Stomach (tissue), 4 donors: Measurements from ENCODE around the gene MINK1.
"Not testable (repeated sequence)": the region's sequence is repeated elsewhere in the genome, so short reads cannot be mapped to it uniquely, and the experiment has no call there.

Experiments
- CTCF ChIP-seq, 7 experiments: fragments of 450-650 bp in 4 of 7; fragments of 200-600 bp in 3 of 7; sonication (generic) in 3 of 7; IDR thresholded peaks; one replicate each; pipeline ENCODE4 v1.5.1; 2016 to 2019; ENCODE audit warnings: antibody characterized with exemption in 7 of 7, control low read depth in 2 of 7, mild to moderate bottlenecking in 1 of 7
- EP300 ChIP-seq: sonication (generic); formaldehyde crosslinking; IDR thresholded peaks from one replicate; pipeline ENCODE4 v1.6.1; 2017; ENCODE audit warnings: antibody characterized with exemption
- POLR2A ChIP-seq, 4 donors: fragments of 450-650 bp; IDR thresholded peaks; one replicate each; pipeline ENCODE4 v1.6.1; 2016; ENCODE audit warnings: antibody characterized with exemption in 4 of 4, control low read depth in 2 of 4, mild to moderate bottlenecking in 1 of 4, moderate library complexity in 1 of 4
- POLR2AphosphoS5 ChIP-seq, 3 donors: sonication (generic); formaldehyde crosslinking; IDR thresholded peaks; one replicate each; pipeline ENCODE4 v1.6.1; 2016; ENCODE audit warnings: antibody characterized with exemption in 3 of 3

GRCh38 chr17:4926577-4927335 is 93.6 kb downstream of the MINK1 start:
- TF ChIP-seq POLR2A (IDR thresholded peaks at IDR 0.05); POLR2AphosphoS5 (IDR thresholded peaks at IDR 0.05); CTCF (IDR thresholded peaks at IDR 0.05); EP300: not testable (repeated sequence)
